ENCODE data around the gene AMBRA1. TPM values are rescaled to one million over a fixed set of nuclear protein-coding genes. Genes with fewer than 3 reads are reported as not detected.
"Not testable (repeated sequence)": the region's sequence is repeated elsewhere in the genome, so short reads cannot be mapped to it uniquely, and the experiment has no call there.

The AMBRA1 gene
- total and polyA plus RNA-seq, 2 experiments from 2014 or later: 10.5 to 52.7 TPM

- no peaks in the 10 kb centered on the region for H3K36me3 ChIP-seq
- no peak for TF ChIP-seq CTCF (IDR thresholded peaks at IDR 0.05; ENCODE audit: low read depth, low read length)
- peaks cover 9% of the 10 kb centered on the region for H3K4me1 ChIP-seq (ENCODE audit: low read depth)
- no peak for DNase-seq (ENCODE audit: low read depth in 1 of 2, low spot score in 1 of 2)
- H3K4me3 ChIP-seq: no peak overlapping the region
- H3K27ac ChIP-seq: no peak overlapping the region
- no peaks in the 10 kb centered on the region for H3K9me3 ChIP-seq (ENCODE audit: low read depth)
- H3K27me3 ChIP-seq: no peaks in the 10 kb centered on the region
These were observed 962 bp upstream of the AMBRA1 start for GRCh38 chr11:46594785-46595184.

- Histone ChIP-seq H3K4me3 (peak overlapping the region; percentile 94), H3K9me3 (ENCODE audit: low read depth) (no peaks in the 10 kb centered on the region), H3K36me3 (no peaks in the 10 kb centered on the region), H3K27ac (peak overlapping the region; percentile 94), H3K27me3 (no peaks in the 10 kb centered on the region), H3K4me1 (ENCODE audit: low read depth) (peaks cover 9% of the 10 kb centered on the region)
- TF ChIP-seq CTCF (IDR thresholded peaks at IDR 0.05; ENCODE audit: low read depth, low read length): no peak
- DNase-seq (ENCODE audit: low read depth in 1 of 2, low spot score in 1 of 2): no peak
These were observed 514 bp upstream of the AMBRA1 start for GRCh38 chr11:46594374-46594700.

GRCh38 chr11:46590740-46591605 is 2.9 kb downstream of the AMBRA1 start:
- H3K27ac ChIP-seq: no peak overlapping the region
- H3K4me3 ChIP-seq: no peak overlapping the region

GRCh38 chr11:46588915-46589314 is 4.9 kb downstream of the AMBRA1 start:
- no peaks in the 10 kb centered on the region for H3K27me3 ChIP-seq
- no peak overlapping the region for H3K4me3 ChIP-seq
- H3K27ac ChIP-seq: no peak overlapping the region
- H3K4me1 ChIP-seq (ENCODE audit: low read depth): peaks cover 5% of the 10 kb centered on the region
- no peaks in the 10 kb centered on the region for H3K9me3 ChIP-seq (ENCODE audit: low read depth)
- TF ChIP-seq CTCF (IDR thresholded peaks at IDR 0.05; ENCODE audit: low read depth, low read length): no peak
- no peaks in the 10 kb centered on the region for H3K36me3 ChIP-seq
- no peak for DNase-seq (ENCODE audit: low read depth in 1 of 2, low spot score in 1 of 2)

More at GRCh38 chr11:46590740-46591605, 2.9 kb downstream of the AMBRA1 start:
- peak in 1 of 2 donors; percentile 10 for DNase-seq (ENCODE audit: low read depth in 1 of 2, low spot score in 1 of 2)
- Histone ChIP-seq H3K27me3 (no peaks in the 10 kb centered on the region), H3K9me3 (ENCODE audit: low read depth) (no peaks in the 10 kb centered on the region), H3K4me1 (ENCODE audit: low read depth) (peaks cover 9% of the 10 kb centered on the region), H3K36me3 (no peaks in the 10 kb centered on the region)
- no peak for TF ChIP-seq CTCF (IDR thresholded peaks at IDR 0.05; ENCODE audit: low read depth, low read length)

GRCh38 chr11:46588131-46588530 is 5.7 kb downstream of the AMBRA1 start:
- no peak for DNase-seq (ENCODE audit: low read depth in 1 of 2, low spot score in 1 of 2)
- no peak overlapping the region for H3K4me3 ChIP-seq
- no peak for TF ChIP-seq CTCF (IDR thresholded peaks at IDR 0.05; ENCODE audit: low read depth, low read length)
- no peaks in the 10 kb centered on the region for H3K36me3 ChIP-seq
- H3K27ac ChIP-seq: no peak overlapping the region
- H3K4me1 ChIP-seq (ENCODE audit: low read depth): peaks cover 5% of the 10 kb centered on the region
- no peaks in the 10 kb centered on the region for H3K9me3 ChIP-seq (ENCODE audit: low read depth)
- no peaks in the 10 kb centered on the region for H3K27me3 ChIP-seq

GRCh38 chr11:46583513-46583912 is 10.3 kb downstream of the AMBRA1 start:
- DNase-seq (ENCODE audit: low read depth in 1 of 2, low spot score in 1 of 2); H3K4me1 ChIP-seq (ENCODE audit: low read depth); H3K27ac ChIP-seq; H3K4me3 ChIP-seq; H3K27me3 ChIP-seq; H3K9me3 ChIP-seq (ENCODE audit: low read depth); H3K36me3 ChIP-seq: not testable (repeated sequence)

Measured in cardiac muscle cell (in vitro differentiated cells and primary cell).